Vagina (tissue), 2 donors: Measurements from ENCODE around the gene CLEC18B. TPM values are rescaled to one million over a fixed set of nuclear protein-coding genes. Genes with fewer than 3 reads are reported as not detected.
"Not testable (repeated sequence)": the region's sequence is repeated elsewhere in the genome, so short reads cannot be mapped to it uniquely, and the experiment has no call there.

Source experiments
- DNase-seq, 2 donors: peaks; one replicate each; pipeline ENCODE4 v3.0.0-alpha.2; 2017; ENCODE audit errors: extremely low spot score in 2 of 2
- H3K27ac ChIP-seq: fragments of 200-600 bp; sonication (generic); one replicate; pipeline ENCODE4 v1.5.1; 2019
- H3K27me3 ChIP-seq: fragments of 200-600 bp; sonication (generic); one replicate; pipeline ENCODE4 v1.5.1; 2019
- H3K36me3 ChIP-seq, 2 donors: fragments of 200-600 bp; sonication (generic); one replicate each; pipeline ENCODE4 v1.5.1; 2017 to 2019
- H3K4me1 ChIP-seq: fragments of 200-600 bp; sonication (generic); one replicate; pipeline ENCODE4 v1.5.1; 2019
- H3K4me3 ChIP-seq, 2 donors: fragments of 200-600 bp; sonication (generic); 1 replicate in 1 of 2; 2 replicates in 1 of 2; pipeline ENCODE4 v1.5.1; 2016 to 2019
- H3K9me3 ChIP-seq: fragments of 200-600 bp; sonication (generic); one replicate; pipeline ENCODE4 v1.5.1; 2019
- intact Hi-C: fragments of 100-400 bp; cut with DNase I; formaldehyde crosslinking; loops from one replicate; pipeline ENCODE4 v1.15.1; 2023
- total RNA-seq: library from RNA; depleted of rRNA; stranded (reverse); fragments of >200 nt; gene quantifications from one replicate; pipeline ENCODE4 v1.2.3, GENCODE V29; 2016
- TF ChIP-seq, protein P1 (sequence below), 3 experiments: fragments of 450-650 bp in 2 of 3; fragments of 200-600 bp in 1 of 3; sonication (generic) in 1 of 3; IDR thresholded peaks; one replicate each; pipeline ENCODE4 v1.5.1; 2017 to 2019; ENCODE audit warnings: antibody characterized with exemption in 3 of 3, mild to moderate bottlenecking in 2 of 3, moderate library complexity in 2 of 3

Gene CLEC18B
- total RNA-seq, 1 donor from 2014 or later: 6.4 TPM

DNA sequence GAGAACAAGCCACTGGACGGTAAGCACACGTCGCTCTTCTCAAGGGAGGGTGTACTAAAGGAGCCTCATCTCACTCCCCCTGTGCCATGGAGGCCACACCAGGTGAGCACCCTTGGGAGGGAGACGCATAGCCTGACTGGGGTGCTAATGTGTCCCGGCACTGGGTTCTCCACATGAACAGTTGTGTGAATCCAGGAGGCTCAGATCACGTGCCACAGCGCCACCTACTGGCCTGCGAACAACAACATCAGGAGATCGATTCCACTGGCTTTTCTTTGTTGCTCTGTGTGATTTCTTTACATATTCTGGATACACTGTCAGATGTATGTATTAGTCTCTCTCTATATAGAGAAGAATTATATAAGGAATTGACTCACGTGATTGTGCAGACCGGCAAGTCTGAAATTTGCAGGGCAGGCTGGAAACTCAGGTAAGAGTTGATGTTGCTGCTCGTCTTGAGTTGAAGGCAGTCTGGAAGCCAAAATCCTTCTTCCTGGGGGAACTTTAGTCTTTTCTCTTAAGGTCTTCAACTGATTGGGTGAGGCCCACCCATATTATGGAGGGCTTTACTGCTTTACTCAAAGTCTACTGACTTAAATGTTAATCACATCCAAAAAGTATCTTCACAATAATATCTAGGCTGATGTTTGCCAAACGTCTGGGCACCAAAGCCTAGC, 8.9 kb upstream of the CLEC18B start:
- H3K4me1 ChIP-seq, H3K36me3 ChIP-seq, H3K27ac ChIP-seq, H3K4me3 ChIP-seq, H3K9me3 ChIP-seq, DNase-seq, intact Hi-C loops, H3K27me3 ChIP-seq: not testable (repeated sequence)
- TF ChIP-seq, protein P1, sequence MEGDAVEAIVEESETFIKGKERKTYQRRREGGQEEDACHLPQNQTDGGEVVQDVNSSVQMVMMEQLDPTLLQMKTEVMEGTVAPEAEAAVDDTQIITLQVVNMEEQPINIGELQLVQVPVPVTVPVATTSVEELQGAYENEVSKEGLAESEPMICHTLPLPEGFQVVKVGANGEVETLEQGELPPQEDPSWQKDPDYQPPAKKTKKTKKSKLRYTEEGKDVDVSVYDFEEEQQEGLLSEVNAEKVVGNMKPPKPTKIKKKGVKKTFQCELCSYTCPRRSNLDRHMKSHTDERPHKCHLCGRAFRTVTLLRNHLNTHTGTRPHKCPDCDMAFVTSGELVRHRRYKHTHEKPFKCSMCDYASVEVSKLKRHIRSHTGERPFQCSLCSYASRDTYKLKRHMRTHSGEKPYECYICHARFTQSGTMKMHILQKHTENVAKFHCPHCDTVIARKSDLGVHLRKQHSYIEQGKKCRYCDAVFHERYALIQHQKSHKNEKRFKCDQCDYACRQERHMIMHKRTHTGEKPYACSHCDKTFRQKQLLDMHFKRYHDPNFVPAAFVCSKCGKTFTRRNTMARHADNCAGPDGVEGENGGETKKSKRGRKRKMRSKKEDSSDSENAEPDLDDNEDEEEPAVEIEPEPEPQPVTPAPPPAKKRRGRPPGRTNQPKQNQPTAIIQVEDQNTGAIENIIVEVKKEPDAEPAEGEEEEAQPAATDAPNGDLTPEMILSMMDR (IDR thresholded peaks at IDR 0.05): peak; percentile 76 to 86 (median 85)

DNA sequence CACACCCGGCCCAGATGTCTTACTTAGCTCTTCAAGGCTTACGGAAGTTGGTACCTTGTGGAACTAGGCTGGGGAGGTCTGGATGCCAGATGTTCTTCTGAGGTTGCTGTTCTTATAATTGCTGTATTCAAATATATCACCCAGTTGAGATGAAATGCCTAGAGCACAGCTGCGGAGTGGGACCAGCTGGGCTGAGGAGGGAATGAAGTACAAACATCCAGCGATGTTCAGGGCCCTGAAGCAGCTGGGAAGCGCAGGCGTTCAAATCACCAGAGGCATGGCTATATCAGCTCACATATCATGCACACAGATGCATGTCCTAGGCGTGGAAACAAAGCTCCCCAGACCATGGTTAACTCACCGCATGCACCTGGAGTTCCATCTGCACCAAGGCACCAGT, 7.2 kb upstream of the CLEC18B start:
- H3K27ac ChIP-seq, H3K36me3 ChIP-seq, H3K9me3 ChIP-seq, H3K27me3 ChIP-seq, DNase-seq, H3K4me3 ChIP-seq, intact Hi-C loops, H3K4me1 ChIP-seq: not testable (repeated sequence)

DNA sequence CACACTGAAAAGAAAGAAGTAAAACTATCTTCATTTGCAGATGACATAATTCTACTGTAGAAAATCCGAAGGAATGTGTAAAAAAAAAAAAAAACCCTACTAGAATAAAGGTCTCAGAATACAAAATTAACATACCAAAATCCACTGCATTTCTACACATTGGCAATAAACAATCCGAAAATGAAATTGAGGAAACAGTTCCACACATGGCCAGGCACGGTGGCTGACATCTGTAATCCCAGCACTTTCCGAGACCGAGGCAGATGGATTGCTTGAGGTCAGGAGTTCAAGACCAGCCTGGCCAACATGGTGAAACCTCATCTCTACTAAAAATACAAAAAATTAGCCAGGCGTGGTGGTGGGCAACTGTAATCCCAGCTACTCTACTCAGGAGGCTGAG, 4.5 kb upstream of the CLEC18B start:
- DNase-seq, intact Hi-C loops, H3K4me3 ChIP-seq, H3K9me3 ChIP-seq, H3K4me1 ChIP-seq, H3K36me3 ChIP-seq, H3K27me3 ChIP-seq, H3K27ac ChIP-seq: not testable (repeated sequence)

DNA sequence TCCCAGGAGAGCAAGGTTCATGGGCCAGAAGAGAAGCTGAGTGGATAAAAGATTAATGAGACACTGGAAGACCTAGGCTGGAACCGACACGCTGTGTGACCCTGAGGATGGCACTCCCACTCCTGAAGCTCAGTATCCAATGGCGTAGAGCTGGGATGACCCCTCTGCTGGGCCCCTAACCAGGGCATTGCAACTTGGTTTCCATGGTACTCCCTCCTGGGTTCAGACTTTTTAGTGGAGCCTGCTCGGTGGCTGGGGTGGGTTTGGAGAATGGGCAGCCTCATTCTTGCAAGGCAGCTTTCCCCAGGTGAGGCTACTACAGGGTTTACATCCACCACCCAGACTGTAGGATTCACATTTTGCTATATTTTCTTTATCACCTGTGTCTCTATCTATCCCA, 2.4 kb upstream of the CLEC18B start:
- H3K4me3 ChIP-seq, H3K4me1 ChIP-seq, H3K9me3 ChIP-seq, H3K36me3 ChIP-seq, intact Hi-C loops, DNase-seq, H3K27me3 ChIP-seq, H3K27ac ChIP-seq: not testable (repeated sequence)

DNA sequence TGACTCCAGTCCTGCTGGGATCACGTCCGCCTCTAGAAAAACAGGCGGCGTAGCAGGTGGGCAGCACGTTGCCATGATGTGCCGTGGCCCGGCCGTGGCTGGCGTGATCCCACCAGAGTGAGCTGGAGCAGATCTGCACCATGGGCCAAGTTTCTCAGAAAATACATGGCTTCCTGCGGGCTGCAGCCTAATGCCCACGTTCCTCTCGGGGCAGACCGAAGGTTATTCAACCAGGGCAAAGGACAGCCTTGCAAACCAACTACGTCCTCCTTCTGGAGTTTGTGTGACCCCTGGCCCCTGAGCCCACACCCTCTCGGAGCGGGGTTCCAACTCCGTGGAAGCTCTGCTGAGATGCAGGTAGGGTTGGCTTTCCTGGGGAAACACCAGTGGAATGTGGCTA, 808 bp upstream of the CLEC18B start:
- H3K27ac ChIP-seq, H3K9me3 ChIP-seq, H3K27me3 ChIP-seq, DNase-seq, intact Hi-C loops, H3K4me3 ChIP-seq, H3K4me1 ChIP-seq, H3K36me3 ChIP-seq: not testable (repeated sequence)

DNA sequence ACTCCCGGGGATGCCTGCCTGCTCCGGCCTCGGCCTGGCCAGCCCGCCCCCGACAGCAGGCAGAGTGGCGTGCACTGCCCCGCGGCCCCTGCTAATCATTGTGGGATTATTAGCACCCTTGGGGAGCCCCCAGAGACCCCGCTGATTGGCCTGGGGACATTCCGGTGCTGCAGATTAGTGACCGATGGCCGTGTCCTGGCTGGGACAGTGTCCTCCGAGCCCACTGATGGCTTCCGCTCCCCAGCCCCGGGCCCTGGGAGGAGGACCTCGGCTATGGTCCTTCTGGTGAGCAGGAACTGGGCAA, 156 bp upstream of the CLEC18B start:
- H3K27me3 ChIP-seq, DNase-seq, H3K36me3 ChIP-seq, H3K4me3 ChIP-seq, intact Hi-C loops, H3K27ac ChIP-seq, H3K4me1 ChIP-seq, H3K9me3 ChIP-seq: not testable (repeated sequence)

DNA sequence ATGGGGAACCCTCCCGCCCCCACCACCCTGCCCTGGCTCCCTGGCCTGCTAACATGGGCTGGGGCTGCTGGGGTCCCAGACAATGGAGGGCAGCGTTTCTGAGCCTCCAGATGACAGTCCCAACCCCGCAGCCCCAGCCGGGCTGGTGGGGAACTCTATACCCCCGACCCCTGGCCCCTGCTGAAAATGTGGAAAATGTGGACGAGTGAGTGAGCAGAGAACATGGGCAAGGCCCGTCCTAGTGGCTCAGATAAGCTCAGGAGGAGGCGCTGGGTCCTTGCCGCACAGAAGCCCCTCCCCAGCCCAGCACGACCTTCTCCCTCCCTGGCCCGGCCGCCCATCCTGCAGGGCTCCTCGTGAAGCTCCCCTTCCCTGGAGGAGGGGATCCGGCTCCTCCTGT, 1.5 kb downstream of the CLEC18B start:
- H3K36me3 ChIP-seq, H3K27ac ChIP-seq, H3K27me3 ChIP-seq, H3K4me3 ChIP-seq, H3K4me1 ChIP-seq, DNase-seq, H3K9me3 ChIP-seq, intact Hi-C loops: not testable (repeated sequence)

DNA sequence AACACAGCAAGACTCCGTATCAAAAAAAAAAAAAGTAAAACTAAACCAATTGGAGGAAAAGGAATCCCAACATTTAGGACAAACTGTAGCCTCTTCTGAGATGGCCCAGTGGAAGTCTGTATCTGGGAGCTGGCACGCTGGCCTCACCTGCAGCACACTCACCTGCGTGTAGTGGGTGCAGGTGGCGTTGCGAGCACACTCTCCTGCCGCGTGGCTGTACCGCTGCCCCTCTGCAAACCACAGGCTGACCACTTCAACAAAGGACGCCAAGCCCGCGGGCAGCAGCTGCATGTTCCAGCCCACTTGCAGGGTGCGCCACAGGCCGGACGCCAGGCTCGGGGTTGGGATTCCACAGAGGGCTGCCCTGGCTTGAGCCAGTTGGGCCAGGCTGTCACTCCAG, 3.4 kb downstream of the CLEC18B start:
- H3K9me3 ChIP-seq, H3K27me3 ChIP-seq, H3K27ac ChIP-seq, H3K4me3 ChIP-seq, H3K4me1 ChIP-seq, DNase-seq, H3K36me3 ChIP-seq, intact Hi-C loops: not testable (repeated sequence)

DNA sequence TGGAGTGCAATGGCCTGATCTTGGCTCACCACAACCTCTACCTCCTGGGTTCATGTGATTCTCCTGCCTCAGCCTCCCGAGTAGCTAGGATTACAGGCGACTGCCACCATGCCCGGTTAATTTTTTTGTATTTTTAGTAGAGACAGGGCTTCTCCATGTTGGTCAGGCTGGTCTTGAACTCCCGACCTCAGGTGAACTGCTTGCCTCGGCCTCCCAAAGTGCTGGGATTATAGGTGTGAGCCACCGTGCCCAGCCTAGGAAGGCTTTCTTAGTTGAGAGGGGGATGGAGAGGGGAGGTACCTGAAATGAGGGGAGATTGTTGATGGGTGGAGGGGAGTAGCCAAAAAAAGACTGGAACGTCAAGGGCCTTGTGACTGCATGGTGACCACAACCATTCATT, 7.4 kb downstream of the CLEC18B start:
- intact Hi-C loops, H3K36me3 ChIP-seq, H3K4me1 ChIP-seq, DNase-seq, H3K27me3 ChIP-seq, H3K9me3 ChIP-seq, H3K4me3 ChIP-seq, H3K27ac ChIP-seq: not testable (repeated sequence)

DNA sequence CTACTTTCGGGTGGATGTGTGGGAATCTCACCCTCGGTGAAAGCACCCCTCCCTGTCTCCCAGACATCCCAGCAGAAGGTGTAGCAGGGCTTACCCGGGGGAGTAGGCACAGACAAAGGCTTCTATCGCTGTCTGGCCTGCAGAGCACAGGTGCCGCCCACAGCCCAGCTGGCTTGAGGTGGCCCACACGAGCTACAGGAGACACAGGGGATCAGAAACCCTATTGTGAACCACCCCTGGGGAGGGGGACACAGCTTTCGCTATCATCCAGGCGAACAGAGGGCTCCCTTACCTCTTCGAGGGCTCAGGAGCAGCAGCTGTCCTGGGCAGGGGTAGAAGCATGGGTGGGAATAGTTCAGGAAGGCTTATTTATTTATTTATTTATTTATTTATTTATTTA, 7.8 kb downstream of the CLEC18B start:
- H3K27ac ChIP-seq, H3K36me3 ChIP-seq, H3K9me3 ChIP-seq, H3K4me1 ChIP-seq, intact Hi-C loops, DNase-seq, H3K4me3 ChIP-seq, H3K27me3 ChIP-seq: not testable (repeated sequence)

DNA sequence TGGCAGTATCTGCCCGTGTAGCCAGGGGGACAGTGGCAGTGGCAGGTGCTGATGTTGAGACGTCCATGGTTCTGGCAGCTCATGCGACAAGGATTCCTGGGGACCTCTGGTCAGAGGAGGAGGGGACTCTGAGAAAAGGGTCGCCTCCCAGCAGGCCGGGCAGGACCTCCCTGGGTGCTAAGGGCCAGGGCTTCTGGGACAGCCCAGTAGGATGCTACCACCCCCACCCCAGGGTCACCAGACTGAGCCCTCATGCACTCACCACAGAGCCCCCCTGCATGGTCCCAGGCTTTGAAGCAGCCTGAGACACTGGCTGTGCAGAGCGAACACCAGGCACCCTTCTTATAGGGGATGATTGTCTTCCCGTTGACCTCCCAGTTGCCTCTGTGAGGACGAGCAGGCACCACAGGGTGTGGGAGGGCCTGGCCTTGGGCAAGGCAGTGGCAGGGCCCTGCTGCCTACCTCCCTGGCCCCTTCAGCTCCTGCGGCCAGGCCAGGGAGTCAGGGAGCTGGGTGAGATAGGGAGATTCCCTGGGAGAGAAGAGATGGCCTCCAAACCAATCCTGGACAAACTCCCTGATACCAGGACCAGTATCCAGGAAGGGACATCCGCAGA, 8.4 kb downstream of the CLEC18B start:
- H3K27ac ChIP-seq, H3K9me3 ChIP-seq, H3K4me1 ChIP-seq, H3K4me3 ChIP-seq, intact Hi-C loops, H3K36me3 ChIP-seq, DNase-seq, H3K27me3 ChIP-seq: not testable (repeated sequence)

DNA sequence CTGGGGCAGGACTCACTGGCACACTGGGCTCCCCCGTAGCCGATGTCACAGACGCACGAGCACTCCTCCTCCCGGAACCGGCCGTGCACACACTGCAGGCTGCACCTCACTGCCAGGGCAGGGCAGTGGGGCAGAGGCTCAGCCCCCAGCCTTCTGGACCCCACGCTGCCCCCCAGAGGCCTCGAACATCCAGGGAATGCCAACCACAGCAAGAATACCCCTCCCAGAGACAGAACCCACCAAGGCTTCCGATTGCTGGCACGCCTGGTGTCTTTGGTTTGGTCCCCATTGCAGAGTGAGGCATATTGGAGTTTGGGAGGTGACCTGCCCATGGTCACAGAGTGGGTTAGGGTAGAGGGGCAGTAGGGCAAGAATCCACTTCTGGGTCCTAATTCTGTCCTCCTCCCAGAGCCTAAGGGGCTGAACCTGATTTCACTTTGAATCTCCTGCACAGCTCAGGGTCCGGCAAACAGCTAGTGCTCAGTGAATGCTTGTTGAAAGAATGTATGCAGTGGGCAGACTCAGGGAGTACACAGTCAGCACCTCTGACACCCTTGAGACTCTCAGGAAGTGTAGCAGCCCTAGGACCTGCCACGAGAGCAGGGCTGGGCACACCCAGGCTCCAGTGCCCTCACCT, 9.0 kb downstream of the CLEC18B start:
- H3K27ac ChIP-seq, DNase-seq, H3K27me3 ChIP-seq, intact Hi-C loops, H3K4me3 ChIP-seq, H3K4me1 ChIP-seq, H3K9me3 ChIP-seq, H3K36me3 ChIP-seq: not testable (repeated sequence)

DNA sequence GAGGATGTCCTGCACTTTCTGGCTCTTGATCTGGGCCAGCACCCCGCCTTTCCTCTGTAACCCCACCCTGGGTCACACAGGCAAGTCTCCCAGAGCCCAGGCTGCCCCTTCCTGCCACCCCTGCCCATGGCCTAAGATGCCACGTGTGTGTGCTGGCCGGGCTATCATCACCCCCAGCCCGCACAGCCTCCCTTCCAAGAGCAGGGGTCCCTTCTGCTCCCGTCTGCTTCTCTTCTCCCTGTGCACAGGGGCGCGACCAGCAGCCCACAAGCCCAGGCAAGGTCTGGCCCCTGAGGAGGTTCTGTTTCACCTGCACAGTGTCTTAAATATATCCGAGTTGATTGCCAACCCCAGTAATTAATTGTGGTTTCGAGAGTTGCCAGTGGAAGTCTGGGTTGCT, 10.3 kb downstream of the CLEC18B start:
- H3K4me3 ChIP-seq, H3K4me1 ChIP-seq, DNase-seq, H3K27me3 ChIP-seq, H3K27ac ChIP-seq, intact Hi-C loops, H3K9me3 ChIP-seq, H3K36me3 ChIP-seq: not testable (repeated sequence)
